Upper lobe of left lung (tissue), 4 donors: Measurements from ENCODE around the gene TBR1.

Experiments
- EP300 ChIP-seq, 4 donors: sonication (generic); formaldehyde crosslinking; IDR thresholded peaks; one replicate each; pipeline ENCODE4 v1.5.1; 2017; ENCODE audit warnings: antibody characterized with exemption in 4 of 4, control low read depth in 2 of 4
- POLR2A ChIP-seq, 4 donors: fragments of 450-650 bp; IDR thresholded peaks; one replicate each; pipeline ENCODE4 v1.5.1; 2016 to 2017; ENCODE audit warnings: antibody characterized with exemption in 4 of 4, mild to moderate bottlenecking in 2 of 4
- POLR2AphosphoS5 ChIP-seq, 2 donors: sonication (generic); formaldehyde crosslinking; IDR thresholded peaks; one replicate each; pipeline ENCODE4 v1.5.1; 2017; ENCODE audit warnings: antibody characterized with exemption in 2 of 2
- TF ChIP-seq, protein P1 (sequence below), 6 experiments: fragments of 450-650 bp in 4 of 6; fragments of 200-600 bp in 2 of 6; sonication (generic) in 2 of 6; IDR thresholded peaks; one replicate each; pipeline ENCODE4 v1.5.1; 2016 to 2019; ENCODE audit warnings: antibody characterized with exemption in 6 of 6

DNA sequence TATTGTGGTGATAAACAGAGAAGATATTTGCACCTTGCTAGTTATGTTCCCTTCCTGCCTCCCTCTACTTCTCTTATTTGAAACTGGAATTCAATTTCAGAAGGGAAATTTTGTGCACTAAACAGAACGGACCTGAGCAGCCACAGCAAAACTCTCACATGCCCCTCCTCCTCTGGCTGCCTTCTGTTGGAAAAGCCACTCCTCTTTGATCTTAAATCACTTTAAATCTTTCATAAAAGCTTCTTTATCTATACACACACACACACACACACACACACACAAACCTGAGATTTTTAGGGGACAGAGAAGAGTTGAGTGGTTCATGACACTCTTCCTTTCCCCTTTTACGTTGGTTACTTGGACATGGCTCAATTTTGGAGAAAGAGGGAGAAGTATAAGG lies 5.6 kb downstream of the TBR1 start:
- TF ChIP-seq, protein P1, sequence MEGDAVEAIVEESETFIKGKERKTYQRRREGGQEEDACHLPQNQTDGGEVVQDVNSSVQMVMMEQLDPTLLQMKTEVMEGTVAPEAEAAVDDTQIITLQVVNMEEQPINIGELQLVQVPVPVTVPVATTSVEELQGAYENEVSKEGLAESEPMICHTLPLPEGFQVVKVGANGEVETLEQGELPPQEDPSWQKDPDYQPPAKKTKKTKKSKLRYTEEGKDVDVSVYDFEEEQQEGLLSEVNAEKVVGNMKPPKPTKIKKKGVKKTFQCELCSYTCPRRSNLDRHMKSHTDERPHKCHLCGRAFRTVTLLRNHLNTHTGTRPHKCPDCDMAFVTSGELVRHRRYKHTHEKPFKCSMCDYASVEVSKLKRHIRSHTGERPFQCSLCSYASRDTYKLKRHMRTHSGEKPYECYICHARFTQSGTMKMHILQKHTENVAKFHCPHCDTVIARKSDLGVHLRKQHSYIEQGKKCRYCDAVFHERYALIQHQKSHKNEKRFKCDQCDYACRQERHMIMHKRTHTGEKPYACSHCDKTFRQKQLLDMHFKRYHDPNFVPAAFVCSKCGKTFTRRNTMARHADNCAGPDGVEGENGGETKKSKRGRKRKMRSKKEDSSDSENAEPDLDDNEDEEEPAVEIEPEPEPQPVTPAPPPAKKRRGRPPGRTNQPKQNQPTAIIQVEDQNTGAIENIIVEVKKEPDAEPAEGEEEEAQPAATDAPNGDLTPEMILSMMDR (IDR thresholded peaks at IDR 0.05), result no peak
- TF ChIP-seq POLR2AphosphoS5 (IDR thresholded peaks at IDR 0.05) (no peak), POLR2A (IDR thresholded peaks at IDR 0.05) (no peak), EP300 (IDR thresholded peaks at IDR 0.05) (no peak)
